Umbilical cord (tissue), 2 donors: Measurements from ENCODE around the gene ABCB6. TPM values are rescaled to one million over a fixed set of nuclear protein-coding genes. Genes with fewer than 3 reads are reported as not detected.
"Not testable (repeated sequence)": the region's sequence is repeated elsewhere in the genome, so short reads cannot be mapped to it uniquely, and the experiment has no call there.

ENCODE experiments used
- DNase-seq: peaks from one replicate; pipeline ENCODE4 v3.0.0-alpha.2; 2015; ENCODE audit warnings: low spot score
- total RNA-seq: library from RNA; depleted of rRNA; stranded (reverse); fragments of >200 nt; gene quantifications from one replicate; pipeline ENCODE4 v1.2.3, GENCODE V29; 2014; ENCODE audit warnings: low replicate concordance; ENCODE audit not compliant: insufficient read depth

The ABCB6 gene
- total RNA-seq, 1 donor from 2014 or later, result 34.2 TPM

- DNase-seq, result no peak
Measured at GRCh38 chr2:219213486-219214071, 5.2 kb downstream of the ABCB6 start.

GRCh38 chr2:219213026-219213415 lies 5.7 kb downstream of the ABCB6 start:
- no peak for DNase-seq

GRCh38 chr2:219210886-219211362 lies 7.8 kb downstream of the ABCB6 start:
- DNase-seq, result no peak

DNA sequence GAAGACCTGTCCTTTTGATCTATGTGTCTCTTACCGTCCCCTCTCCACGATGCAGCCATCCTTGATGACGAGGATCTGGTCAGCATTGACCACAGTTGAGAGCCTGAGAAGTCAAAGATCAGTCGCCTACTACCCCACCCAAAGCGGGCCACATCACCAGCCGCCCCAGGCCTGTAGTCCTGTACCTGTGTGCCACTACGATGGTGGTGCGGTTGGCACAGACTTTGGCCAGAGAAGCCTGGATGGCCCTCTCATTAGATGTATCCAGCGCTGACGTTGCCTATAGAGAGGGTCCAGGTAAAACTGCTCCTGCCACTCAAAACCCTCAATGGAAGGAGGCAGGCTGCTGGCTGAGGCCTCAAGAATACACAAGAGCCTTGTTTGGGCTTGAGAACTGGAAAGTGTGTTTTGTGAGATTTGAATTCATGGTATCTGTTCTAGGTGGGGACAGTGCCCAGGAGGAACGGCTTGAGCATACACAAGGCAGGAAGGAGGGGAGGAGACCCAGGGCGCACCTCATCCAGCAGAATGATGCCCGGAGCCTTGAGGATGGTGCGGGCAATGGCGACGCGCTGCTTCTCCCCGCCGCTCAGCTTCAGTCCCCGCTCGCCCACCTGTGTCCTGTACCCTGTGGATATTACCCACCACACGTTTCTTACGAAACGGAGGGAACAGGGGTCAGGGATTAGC lies 8.4 kb downstream of the ABCB6 start:
- no peak for DNase-seq

GRCh38 chr2:219209236-219210195 lies 9.2 kb downstream of the ABCB6 start:
- DNase-seq, result no peak

DNA sequence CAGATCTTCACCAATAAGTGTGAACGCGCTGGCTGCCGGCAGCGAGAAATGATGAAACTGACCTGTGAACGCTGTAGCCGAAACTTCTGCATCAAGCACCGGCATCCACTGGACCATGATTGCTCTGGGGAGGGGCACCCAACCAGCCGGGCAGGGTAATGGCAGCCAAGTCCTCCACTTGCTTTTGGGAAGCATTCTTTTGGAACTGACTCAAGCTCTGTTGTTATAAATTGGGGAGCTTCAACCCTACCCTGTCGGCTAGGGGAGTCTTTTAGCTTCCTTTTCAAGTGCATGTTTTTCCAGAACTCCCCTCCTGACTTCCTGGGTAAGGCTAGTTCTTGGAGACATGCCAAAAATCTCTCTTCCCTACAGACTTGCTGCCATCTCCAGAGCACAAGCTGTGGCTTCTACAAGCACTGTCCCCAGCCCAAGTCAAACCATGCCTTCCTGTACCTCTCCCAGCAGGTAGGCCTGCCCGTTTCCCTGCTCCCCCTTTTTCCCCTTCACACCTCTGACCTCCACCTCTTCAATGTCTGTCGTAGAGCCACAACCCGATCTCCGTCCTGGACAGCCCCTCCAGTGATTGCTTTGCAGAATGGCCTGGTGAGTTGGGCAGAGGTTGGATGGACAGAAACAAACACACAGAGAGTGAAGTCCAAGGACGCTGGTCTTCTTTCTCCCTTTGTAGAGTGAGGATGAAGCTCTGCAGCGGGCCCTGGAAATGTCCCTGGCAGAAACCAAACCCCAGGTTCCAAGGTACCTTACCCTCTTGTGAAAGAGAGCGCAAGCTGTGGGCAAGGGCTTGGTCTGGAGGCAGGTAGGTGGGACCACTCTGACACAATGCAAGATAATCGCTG lies 10.6 kb downstream of the ABCB6 start:
- DNase-seq, result peak; percentile 35

DNA sequence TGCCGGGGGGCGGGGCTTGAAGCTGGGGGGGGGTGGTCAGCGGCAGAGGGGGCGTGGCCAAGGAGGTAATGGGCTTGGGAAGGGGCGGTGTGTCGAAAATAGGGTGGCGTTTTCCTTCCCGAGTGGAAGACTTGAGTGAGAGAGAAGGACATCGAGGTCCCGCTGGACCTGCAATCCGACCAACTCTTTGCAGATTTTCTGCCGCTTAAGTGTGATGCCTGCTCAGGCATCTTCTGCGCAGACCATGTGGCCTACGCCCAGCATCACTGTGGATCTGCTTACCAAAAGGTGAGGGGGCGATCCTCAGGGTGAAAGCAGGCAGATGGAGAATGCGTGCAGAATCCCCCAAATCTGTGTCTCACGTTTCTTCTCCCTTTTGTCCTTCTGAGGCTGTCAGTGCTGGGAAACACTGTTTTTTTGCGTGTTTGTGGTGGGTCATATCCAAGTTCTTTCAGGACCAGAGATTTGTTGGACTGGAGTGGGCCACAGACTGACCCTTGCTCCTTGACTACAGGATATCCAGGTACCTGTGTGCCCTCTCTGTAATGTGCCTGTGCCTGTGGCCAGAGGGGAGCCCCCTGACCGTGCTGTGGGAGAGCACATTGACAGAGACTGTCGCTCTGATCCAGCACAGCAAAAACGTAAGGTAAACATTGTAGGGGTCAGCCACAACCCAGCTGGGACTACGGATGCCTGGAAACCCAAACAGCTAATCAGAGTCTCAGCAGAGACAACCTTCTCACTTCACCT lies 11.4 kb downstream of the ABCB6 start:
- DNase-seq, result no peak

- peak; percentile 97 for DNase-seq
Measured at GRCh38 chr2:219206328-219207133, 12.2 kb downstream of the ABCB6 start, which contains the start of gene ZFAND2B. ZFAND2B (plus strand) TSS chr2:219206782; CDS start chr2:219206988, 206 bp downstream.

DNA sequence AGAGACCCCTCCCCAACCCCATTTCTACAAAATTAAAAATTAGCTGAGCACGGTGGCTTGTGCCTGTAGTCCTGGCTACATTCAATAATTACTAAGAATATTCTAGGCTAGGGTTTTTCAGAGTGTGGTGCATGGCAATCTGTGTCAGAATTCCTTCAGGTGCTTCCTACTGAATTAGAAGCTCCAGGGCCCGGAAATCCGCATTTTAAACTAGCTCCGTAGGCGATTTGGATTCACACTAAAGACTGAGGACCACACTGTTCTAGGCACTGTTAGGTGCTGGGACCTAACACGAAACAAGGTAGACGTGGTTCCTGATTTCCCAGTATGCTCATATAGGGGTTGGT lies 12.8 kb downstream of the ABCB6 start:
- DNase-seq, result no peak

GRCh38 chr2:219205165-219205538 lies 13.6 kb downstream of the ABCB6 start:
- DNase-seq, result no peak

- DNase-seq, result no peak
Measured at GRCh38 chr2:219204425-219205164, 14.2 kb downstream of the ABCB6 start.

- not testable (repeated sequence) for DNase-seq
Measured at GRCh38 chr2:219201331-219201730, 17.4 kb downstream of the ABCB6 start.

GRCh38 chr2:219200502-219201326 lies 18.0 kb downstream of the ABCB6 start:
- DNase-seq, result not testable (repeated sequence)

DNA sequence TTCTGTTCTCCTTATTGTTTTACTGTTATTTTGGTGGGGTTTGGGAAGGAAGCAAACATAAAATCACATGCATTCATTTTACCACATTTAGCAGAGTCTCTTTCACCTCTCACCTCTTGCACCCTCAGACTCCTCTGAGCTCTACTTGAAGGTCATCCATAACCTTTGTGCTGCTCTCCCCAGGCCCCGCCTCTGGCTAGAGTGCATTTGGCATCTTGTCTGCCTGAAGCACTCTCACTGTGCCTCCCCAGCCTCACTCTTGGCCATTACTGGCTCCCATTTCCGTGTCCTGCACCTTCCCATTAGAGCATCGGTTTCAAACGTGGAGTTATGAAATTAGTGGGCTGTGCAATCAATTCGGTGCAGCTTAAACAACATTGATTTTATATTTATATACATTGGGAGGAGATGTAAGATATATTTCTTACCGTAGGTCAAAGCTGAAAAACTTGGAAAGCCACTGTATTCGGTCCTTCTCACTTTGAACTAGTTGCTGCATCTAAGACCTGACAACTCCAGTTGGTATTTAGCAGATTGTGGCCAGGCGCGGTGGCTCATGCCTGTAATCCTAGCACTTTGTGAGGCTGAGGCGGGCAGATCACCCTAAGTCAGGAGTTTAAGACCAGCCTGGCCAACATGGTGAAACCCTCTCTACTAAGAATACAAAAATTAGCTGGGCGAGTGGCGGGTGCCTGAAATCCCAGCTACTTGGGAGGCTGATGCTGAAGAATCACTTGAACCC lies 19.1 kb downstream of the ABCB6 start:
- DNase-seq, result no peak

DNA sequence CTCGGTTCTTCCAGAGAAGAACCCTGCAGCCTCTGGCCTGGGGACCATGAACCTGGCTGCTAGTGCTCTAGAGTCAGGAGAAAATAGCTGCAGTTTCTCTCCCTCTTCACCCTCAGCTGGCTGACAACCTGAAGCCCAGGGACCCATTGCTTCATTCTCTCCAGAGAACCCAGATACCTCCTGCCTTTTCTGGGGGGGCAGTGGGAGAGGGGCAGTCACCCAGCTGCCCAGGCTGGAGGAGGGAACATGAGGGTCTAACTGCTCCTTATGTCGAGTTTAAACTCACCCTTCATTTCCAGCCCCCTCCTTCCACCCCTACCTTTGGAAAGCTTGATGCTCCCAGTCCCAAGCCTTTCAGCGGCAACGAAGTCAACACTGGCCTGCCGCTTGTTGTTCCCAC lies 19.8 kb downstream of the ABCB6 start:
- no peak for DNase-seq

- DNase-seq, result no peak
Measured at GRCh38 chr2:219197388-219197787, 21.4 kb downstream of the ABCB6 start.

- DNase-seq, result no peak
Measured at GRCh38 chr2:219186754-219187456, 31.9 kb downstream of the ABCB6 start.
